Heart left ventricle (tissue), 13 donors: ENCODE data around the gene TACR2.

Experiments used
- POLR2A ChIP-seq, 2 donors: fragments of 450-650 bp; IDR thresholded peaks; one replicate each; pipeline ENCODE4 v1.6.1; 2017; ENCODE audit warnings: antibody characterized with exemption in 2 of 2, mild to moderate bottlenecking in 2 of 2, moderate library complexity in 2 of 2
- TF ChIP-seq, protein P1 (sequence below), 12 donors: fragments of 200-600 bp; sonication (generic) in 4 of 12; IDR thresholded peaks; one replicate each; pipeline versions ENCODE4 v1.5.0 to v1.8.0; 2018 to 2022; ENCODE audit warnings: antibody characterized with exemption in 12 of 12, mild to moderate bottlenecking in 5 of 12
- donor health status: ischemic (EF 13 %, LVEDD 7.1; RV severe dilation, severe dysfunction).
- donor health status: DM: no; HTN: yes; CAD: no.
- donor health status: DM: no; HTN: no; CAD: no.
- donor health status: ischemic (EF 25% LVEDD 6.9; RV normal size, moderate dysfunction).
- donor health status: ischemic (EF 25% LVEDD 5.7; RV mildly dilated, moderate dysfunction).
- donor health status: ischemic (EF 35%, LVEDD 5.7; RV mildly dilated, moderate dysfunction).
- donor health status: nonischemic (EF 11% LVEDD 7.7; RV severe dilation, severe dysfunction).
- donor health status: DM: yes; HTN: yes; CAD: no.
- donor health status: PGD.
- donor health status: ischemic (EF 29% LVEDD 5.4; RV normal size, mild dysfunction).
- donor health status: nonischemic (EF 23%, LVEDD 6.1; RV moderate dilation, normal function).

DNA sequence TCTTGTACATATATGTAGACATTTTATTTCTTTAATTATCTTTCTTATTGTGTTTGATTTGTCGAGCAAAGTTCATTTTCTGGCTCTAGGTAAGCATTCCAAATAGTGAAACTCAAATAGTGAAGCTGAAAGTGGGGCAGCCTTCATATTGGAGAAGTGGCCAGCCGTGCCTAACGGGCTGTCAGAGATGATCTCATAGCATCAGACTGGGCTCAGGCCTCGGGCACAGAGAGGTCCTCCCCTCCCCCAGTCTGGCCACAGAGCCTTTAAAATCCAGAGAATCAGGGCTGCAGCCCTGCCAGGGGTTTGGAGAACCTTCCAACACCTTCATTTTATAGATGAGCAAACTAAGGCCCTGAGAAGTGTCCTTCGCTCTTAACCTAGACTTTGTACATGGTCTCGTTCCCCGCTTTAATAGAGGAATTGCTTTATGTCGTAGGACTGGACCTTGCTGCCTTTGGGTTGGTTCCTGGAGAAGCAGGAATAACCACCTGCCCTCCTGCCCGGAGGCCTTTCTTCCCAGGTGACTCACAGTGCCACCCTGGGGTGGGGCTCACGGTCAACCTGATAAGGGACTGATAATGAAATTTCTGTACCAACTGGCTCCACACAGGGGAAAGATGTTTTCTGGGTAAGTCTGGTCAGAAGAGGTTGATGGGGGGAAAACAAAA, 41.8 kb upstream of the TACR2 start:
- TF ChIP-seq, protein P1, sequence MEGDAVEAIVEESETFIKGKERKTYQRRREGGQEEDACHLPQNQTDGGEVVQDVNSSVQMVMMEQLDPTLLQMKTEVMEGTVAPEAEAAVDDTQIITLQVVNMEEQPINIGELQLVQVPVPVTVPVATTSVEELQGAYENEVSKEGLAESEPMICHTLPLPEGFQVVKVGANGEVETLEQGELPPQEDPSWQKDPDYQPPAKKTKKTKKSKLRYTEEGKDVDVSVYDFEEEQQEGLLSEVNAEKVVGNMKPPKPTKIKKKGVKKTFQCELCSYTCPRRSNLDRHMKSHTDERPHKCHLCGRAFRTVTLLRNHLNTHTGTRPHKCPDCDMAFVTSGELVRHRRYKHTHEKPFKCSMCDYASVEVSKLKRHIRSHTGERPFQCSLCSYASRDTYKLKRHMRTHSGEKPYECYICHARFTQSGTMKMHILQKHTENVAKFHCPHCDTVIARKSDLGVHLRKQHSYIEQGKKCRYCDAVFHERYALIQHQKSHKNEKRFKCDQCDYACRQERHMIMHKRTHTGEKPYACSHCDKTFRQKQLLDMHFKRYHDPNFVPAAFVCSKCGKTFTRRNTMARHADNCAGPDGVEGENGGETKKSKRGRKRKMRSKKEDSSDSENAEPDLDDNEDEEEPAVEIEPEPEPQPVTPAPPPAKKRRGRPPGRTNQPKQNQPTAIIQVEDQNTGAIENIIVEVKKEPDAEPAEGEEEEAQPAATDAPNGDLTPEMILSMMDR (IDR thresholded peaks at IDR 0.05), result no peak
- TF ChIP-seq POLR2A (IDR thresholded peaks at IDR 0.05), result no peak
